ENCODE data around the gene GDF11. TPM values are rescaled to one million over a fixed set of nuclear protein-coding genes. Genes with fewer than 3 reads are reported as not detected.

Gene GDF11
- total and polyA plus RNA-seq, 2 of the 8 experiments (the other 6 are each of a cell fraction or from before 2014, with no cell fraction given): 12.1 to 15.1 TPM

- Histone ChIP-seq H3K79me1 (ENCODE audit: low read depth, low read length) (peaks cover 13% of the 10 kb centered on the region), H2AFZ (ENCODE audit: low read length) (no peak overlapping the region), H2BK20ac (ENCODE audit: low read length) (peak overlapping the region; percentile 40; the same call in 1 of the 2 replicates), H2BK5ac (ENCODE audit: low read depth, low read length) (peak overlapping the region; percentile 90), H3K56ac (replicated peaks; ENCODE audit: insufficient read length, low read depth, low read length) (no peak overlapping the region), H3K18ac (ENCODE audit: extremely low read depth, low read length) (peak overlapping the region; percentile 99), H3K4ac (replicated peaks; ENCODE audit: insufficient read length, low read depth, low read length) (peak overlapping the region; percentile 98), H2AK5ac (ENCODE audit: low read depth, low read length) (peak overlapping the region; percentile 88; the same call in 1 of the 2 replicates), H3K4me3 (ENCODE audit: extremely low read depth in 1 of 4, insufficient read depth in 2 of 4, low read depth in 3 of 4, low read length in 4 of 4) (peak overlapping the region; percentile 80 to 99 (median 92)), H3K79me2 (ENCODE audit: control insufficient read depth in 1 of 2, insufficient read depth in 2 of 2, low read length in 2 of 2) (peaks cover 10 to 52% of the 10 kb centered on the region in 2 experiments), H3K4me1 (replicated peaks in 1 of 4; ENCODE audit: control insufficient read depth in 3 of 4, insufficient read depth in 4 of 4, low read length in 3 of 4) (peaks cover 8 to 37% (median 23%) of the 10 kb centered on the region in 4 experiments), H3K9me3 (ENCODE audit: insufficient read depth in 2 of 2, low read depth in 1 of 2, low read length in 1 of 2) (no peaks in the 10 kb centered on the region), H3K23me2 (ENCODE audit: low read depth, low read length) (peaks cover 29% of the 10 kb centered on the region), H2BK12ac (ENCODE audit: low read depth, low read length) (peak overlapping the region; percentile 93), H3K27me3 (replicated peaks in 1 of 4; ENCODE audit: control insufficient read depth in 3 of 4, extremely low read depth in 1 of 4, insufficient read depth in 3 of 4, low read length in 3 of 4) (no peaks in the 10 kb centered on the region), H2BK15ac (ENCODE audit: low read length) (no peak overlapping the region), H2BK120ac (replicated peaks; ENCODE audit: low read depth, low read length) (peak overlapping the region; percentile 73), H3K4me2 (ENCODE audit: insufficient read depth in 1 of 2, low read depth in 2 of 2, low read length in 2 of 2) (peak overlapping the region; percentile 82 to 93), H4K5ac (ENCODE audit: insufficient read length, low read depth, low read length) (peak overlapping the region; percentile 55), H3K23ac (ENCODE audit: insufficient read length) (no peak overlapping the region), H3K27ac (ENCODE audit: low read depth, low read length) (peak overlapping the region; percentile 48; the same call in 1 of the 2 replicates), H3K36me3 (ENCODE audit: control insufficient read depth in 2 of 4, insufficient read depth in 4 of 4, low read length in 3 of 4) (peaks cover 5 to 25% (median 19%) of the 10 kb centered on the region in 4 experiments; a peak in 7 of 8 replicates), H3K14ac (ENCODE audit: insufficient read length) (peak overlapping the region; percentile 95), H4K91ac (replicated peaks; ENCODE audit: insufficient read length, low read length) (peak overlapping the region; percentile 77), H4K8ac (ENCODE audit: extremely low read depth, insufficient read depth, low read length) (no peak overlapping the region), H3K9ac (replicated peaks in 1 of 4; ENCODE audit: extremely low read depth in 1 of 4, low read depth in 3 of 4, low read length in 3 of 4) (peak overlapping the region in 2 of 4 experiments; percentile 45 to 81; a peak in 4 of 7 replicates), H4K20me1 (replicated peaks in 1 of 2; ENCODE audit: control insufficient read depth in 1 of 2, insufficient read depth in 2 of 2, low read length in 2 of 2) (peaks cover 10 to 18% of the 10 kb centered on the region in 2 experiments)
- POLR2A ChIA-PET (ENCODE audit: partially characterized antibody): interaction anchor here (0.6 to 46.5 kb wide), 19 partner anchors 2 to 263 kb away, joined by 3 to 809 read pairs (median 5); partner anchors contain the start of genes BLOC1S1, CD63, DNAJC14 and GDF11
- TF ChIP-seq BRCA1 (IDR thresholded peaks at IDR 0.05; ENCODE audit: low read depth, low read length): no peak
- TF ChIP-seq POLR2A (IDR thresholded peaks at IDR 0.05; ENCODE audit: control extremely low read depth in 1 of 2, low read depth in 2 of 2, low read length in 2 of 2): peak in 1 of 2 experiments; percentile 19; a peak in 1 of 3 replicates
- peak; percentile 47 for TF ChIP-seq MAX (IDR thresholded peaks at IDR 0.05)
- TF ChIP-seq SP1 (IDR thresholded peaks at IDR 0.05; ENCODE audit: low read depth, low read length): peak; percentile 76; the same call in 1 of the 2 replicates
- TF ChIP-seq SIN3A (conservative IDR thresholded peaks at IDR 0.05 in 1 of 2, IDR thresholded peaks at IDR 0.05 in 1 of 2; ENCODE audit: low read depth in 1 of 2, low read length in 2 of 2): 0 out of 4 replicates have a peak, but pooled peaks have one; percentile 7 to 16
- peak in 1 of 2 experiments; percentile 23; a peak in 1 of 3 replicates for TF ChIP-seq EP300 (IDR thresholded peaks at IDR 0.05; ENCODE audit: borderline replicate concordance in 1 of 2, low read depth in 2 of 2, low read length in 2 of 2)
- no peak for TF ChIP-seq RFX5 (IDR thresholded peaks at IDR 0.05; ENCODE audit: borderline replicate concordance, low read depth, low read length)
- TF ChIP-seq EGR1 (IDR thresholded peaks at IDR 0.05; ENCODE audit: borderline replicate concordance, low read depth, low read length): peak; percentile 75; the same call in 1 of the 2 replicates
- FAIRE-seq (no peak), DNase-seq (ENCODE audit: low read depth in 1 of 2, low spot score in 2 of 2) (peak in 1 of 2 experiments; percentile 77)
- 6% methylated on average over 9 of the region's 13 CpGs; no CpG with 5 or more reads in 1 of the 2 experiments for WGBS, 2 experiments (ENCODE audit: extremely low coverage in 1 of 2, insufficient coverage in 1 of 2, insufficient read length in 1 of 2, insufficient replicate concordance in 2 of 2, low coverage in 1 of 2, low lambda C conversion rate in 2 of 2, missing lambda C conversion rate in 1 of 2)
- CTCF ChIA-PET (ENCODE audit: partially characterized antibody): interaction anchor here (0.6 to 14.5 kb wide), 19 partner anchors 9 to 194 kb away, joined by 3 to 224 read pairs (median 4); partner anchors contain the start of genes CD63, MMP19, ORMDL2 and RDH5
Measured at GRCh38 chr12:55745361-55746173, 2.6 kb downstream of the GDF11 start.

All from H1 (cell line).